Left ventricle myocardium superior (tissue), 1 donor: ENCODE data around the gene EMC1. TPM values are rescaled to one million over a fixed set of nuclear protein-coding genes. Genes with fewer than 3 reads are reported as not detected.
"Not testable (repeated sequence)": the region's sequence is repeated elsewhere in the genome, so short reads cannot be mapped to it uniquely, and the experiment has no call there.

Source experiments
- ATAC-seq: fragments of 200-7000 bp; cut with Tn5 transposase; one replicate; pipeline ENCODE4 v1.9.1; 2020; ENCODE audit warnings: mild to moderate bottlenecking, moderate library complexity
- DNase-seq: peaks from one replicate; pipeline ENCODE4 v3.0.0-alpha.2; 2020
- intact Hi-C: fragments of 100-400 bp; cut with micrococcal nuclease; formaldehyde crosslinking; loops from one replicate; pipeline ENCODE4 v1.11.0; 2022
- total RNA-seq: library from RNA; stranded (reverse); fragmentation: NEBNext Ultra II Directional; extraction: Animal tissue kit (Norgen Biotek cat#: 25700); gene quantifications from one replicate; pipeline ENCODE4 v1.2.1, GENCODE V29; 2021
- donor health status: DM: no; HTN: yes; CAD: no; lungs with severe emphysema.

Gene EMC1
- total RNA-seq, 1 donor from 2014 or later: 29.3 TPM

DNA sequence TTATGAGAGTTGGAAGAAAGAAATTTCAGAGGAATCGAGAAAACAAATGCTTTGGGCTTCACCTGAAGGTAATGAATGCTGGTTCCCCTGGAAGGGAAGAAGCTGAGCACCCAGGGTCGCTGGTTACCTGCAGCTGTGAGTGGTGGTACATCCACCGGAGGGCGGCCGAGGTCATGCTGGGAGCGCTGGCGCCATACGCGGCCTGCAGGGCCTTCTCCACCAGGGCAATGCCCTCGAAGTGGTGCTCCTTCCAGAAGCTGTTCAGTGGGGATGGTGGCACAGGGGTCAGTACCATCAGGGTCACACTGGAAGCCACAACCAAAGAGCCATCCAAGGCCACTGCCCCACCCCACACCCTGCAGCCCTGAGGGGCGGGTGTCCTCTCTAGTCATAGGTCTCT is 17.1 kb upstream of the EMC1 start:
- no peak for ATAC-seq
- no peak for DNase-seq
- intact Hi-C loops: no loop called here

DNA sequence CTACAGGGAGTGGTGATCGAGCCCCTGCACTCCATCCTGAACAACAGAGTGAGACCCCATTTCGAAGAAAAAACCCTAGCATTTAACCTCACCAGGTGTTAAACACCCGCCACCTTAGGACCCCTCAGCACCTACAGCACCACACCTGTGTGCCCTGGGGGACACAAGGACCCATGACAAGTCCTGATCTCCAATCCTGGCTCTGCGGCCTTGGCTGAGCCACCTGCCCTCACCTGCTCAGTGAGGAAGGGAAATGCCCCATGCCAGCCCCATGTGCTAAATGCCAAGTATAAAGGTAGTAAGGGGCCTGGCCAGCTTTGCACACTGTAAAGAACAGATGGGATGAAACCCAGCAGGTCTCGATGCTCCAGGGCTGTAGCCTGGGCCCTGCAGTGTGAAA is 11.4 kb upstream of the EMC1 start:
- ATAC-seq: no peak
- no peak for DNase-seq
- intact Hi-C loops: no loop called here

DNA sequence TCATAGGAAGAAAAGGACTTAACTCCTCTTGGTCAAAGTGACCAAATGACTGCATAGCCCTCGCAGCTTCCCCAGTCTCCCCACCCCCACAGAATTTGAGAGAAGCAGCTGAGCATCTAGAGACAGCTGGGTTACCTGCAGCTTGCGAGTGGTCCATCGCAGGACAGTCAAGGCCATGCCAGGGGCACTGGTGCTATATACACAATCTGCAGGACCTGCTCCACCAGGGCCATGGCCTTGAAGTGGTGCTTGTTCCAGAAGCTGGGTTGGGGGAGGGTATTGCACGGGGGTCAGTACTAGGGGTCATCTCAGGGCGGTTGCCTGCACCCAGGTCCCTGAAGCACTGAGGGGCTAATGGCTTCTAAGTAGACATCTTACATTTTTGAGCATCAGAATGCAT is 10.7 kb upstream of the EMC1 start:
- ATAC-seq (no peak), DNase-seq (no peak)
- intact Hi-C loops: no loop called here

DNA sequence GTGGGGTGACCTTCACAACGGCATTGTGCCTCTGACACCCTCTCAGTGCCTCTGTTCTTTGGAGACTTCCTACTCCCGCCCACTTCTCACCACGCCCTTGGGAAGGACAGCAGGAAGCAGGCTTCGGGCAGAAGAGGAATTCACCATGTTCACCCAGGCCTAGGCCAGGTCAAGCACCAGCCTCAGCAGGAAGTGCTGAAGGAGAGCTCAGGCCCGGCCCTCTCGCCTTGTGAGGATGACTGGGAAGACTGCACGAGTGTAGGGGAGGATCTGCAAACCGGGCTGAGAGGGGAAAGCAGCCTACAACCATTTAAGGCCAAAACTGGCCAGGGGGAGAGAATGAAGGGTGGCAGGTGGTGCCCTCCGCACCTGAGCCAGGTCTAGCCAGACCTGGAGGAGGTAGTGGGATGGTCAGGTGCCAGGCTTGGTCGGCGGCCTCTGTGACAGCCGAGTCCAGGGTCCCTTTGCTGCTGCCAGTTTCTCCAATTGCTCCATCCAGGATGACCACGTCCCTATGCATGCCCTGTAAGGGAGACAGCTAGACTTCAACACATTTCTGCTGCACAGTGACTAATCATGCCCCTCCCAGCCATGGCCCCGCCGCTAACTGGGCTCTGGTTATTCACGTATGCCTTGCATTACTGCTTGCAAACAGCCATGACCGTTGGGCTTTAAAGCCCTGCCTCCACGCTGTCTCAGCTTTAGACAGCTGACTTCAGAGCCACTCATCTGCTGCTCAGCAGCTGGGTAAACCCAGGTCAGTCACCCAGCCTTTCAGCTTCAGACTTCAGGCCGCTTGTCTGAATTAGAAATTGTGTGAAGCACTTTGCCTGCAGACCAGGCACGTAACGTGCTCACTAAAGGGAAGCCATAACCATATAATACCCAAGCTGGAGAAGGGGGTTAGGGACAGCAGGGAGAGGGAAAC is 9.2 kb upstream of the EMC1 start:
- ATAC-seq: no peak
- no peak for DNase-seq
- intact Hi-C loops: no loop called here

DNA sequence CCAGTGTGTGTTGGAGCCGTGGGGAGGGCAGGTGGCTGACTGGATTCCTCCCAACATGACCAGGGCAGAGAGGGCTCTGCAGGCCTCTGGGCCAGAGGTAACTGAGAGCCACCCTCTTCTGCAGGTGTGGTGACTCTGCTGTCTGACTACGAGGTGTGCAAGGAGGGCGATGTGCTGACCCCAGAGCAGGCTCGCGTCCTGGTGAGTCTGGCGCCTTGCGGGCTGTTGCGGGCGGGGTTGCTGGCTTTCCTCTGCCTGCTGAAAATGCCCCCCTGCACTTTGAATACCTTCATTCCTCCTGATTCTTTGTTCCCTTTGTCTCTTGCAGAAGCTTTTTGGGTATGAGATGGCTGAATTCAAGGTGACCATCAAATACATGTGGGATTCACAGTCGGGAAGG is 7.0 kb upstream of the EMC1 start:
- no peak for ATAC-seq
- intact Hi-C loops: no loop called here

DNA sequence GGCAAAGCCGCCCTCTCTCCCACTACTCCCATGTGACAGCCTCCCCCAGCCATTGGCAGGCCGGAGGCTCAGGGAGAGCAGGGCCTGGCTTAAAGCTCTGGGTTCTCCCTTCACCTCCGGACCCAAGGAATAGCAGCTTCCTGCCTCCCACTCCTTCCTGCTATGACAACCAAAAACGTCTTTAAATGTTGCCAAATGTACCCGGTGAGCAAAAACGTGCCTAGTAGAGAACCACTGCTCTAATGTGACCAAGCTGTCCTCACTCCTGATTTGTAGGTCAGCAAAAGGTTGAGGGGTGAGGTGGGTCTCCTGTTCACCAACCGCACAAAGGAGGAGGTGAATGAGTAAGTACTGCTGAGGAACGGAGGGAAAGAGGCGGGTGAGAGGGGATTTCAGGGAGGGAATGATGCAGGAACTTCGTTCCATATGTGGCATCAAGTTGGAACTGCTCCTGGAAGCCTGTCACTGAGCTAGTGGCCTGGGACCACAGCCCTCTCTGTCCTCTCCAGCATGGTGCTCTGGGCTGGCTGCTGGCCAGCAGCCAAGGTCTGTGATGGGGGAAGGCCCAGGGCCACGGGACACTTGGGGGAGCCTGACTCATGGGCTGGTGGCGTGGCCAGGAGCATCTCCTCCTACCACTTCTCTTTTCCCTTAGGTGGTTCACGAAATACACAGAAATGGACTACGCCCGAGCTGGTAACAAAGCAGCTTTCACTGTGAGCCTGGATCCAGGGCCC is 6.0 kb upstream of the EMC1 start:
- DNase-seq (peak; percentile 42), ATAC-seq (peak; percentile 68)
- intact Hi-C loops: no loop called here

More for the DNA sequence above, 7.0 kb upstream of the EMC1 start:
- no peak for DNase-seq

DNA sequence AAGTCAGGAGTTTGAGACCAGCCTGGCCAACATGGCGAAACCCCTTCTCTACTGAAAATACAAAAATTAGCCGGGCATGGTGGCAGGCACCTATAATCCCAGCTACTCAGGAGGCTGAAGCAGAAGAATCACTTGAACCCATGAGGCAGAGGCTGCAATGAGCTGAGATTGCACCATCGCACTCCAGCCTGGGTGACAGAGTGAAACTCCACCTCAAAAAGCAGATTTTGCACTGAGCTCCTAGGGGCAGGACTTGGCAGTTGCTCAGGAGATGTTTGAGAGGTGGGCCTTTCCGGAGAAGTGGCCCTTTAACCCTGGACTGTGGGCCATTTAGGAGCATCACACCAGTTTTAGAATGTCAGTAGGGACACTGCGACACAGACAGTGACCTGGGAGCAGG is 5.0 kb upstream of the EMC1 start:
- intact Hi-C loops, DNase-seq, ATAC-seq: not testable (repeated sequence)

DNA sequence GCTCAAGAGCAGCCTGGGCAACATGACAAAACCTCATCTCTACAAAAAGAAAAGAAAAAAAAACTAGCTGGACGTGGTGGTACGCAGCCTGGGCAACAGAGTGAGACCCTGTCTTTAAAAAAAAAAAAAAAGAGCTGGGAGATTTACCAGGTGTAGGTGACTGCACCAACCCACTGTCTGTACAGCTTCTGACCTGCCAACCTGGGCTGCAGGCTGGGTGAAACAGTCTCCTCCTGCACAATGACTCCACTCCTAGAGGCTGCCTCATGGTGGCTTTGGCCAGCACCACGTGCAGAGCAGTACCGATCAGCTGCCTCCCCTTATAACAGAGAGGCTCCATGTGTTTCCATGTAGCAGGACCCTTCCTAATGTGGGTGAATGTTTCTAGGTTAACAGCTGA is 4.0 kb upstream of the EMC1 start:
- intact Hi-C loops: no loop called here
- no peak for ATAC-seq
- DNase-seq: no peak

DNA sequence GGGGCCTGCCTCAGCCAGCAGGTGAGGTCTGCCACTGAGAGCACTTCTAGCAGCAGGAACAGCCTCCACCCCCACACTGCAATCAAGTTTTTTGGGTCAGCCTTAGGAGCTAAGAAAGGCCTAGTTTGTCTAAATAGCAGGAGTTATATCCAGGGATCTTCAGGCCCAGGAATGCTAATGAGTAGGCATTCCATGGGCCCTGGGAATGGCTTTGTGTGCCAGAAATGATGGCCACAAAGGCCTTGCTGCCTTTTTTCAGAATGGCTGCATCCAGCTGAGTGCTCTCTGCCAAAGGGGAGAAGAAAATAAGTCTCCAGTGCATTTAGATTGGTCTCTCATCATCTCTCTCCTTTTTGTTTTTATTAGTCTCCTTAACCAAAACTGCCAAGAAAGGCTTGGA is 3.1 kb upstream of the EMC1 start:
- DNase-seq (no peak), ATAC-seq (no peak)
- intact Hi-C loops: no loop called here

DNA sequence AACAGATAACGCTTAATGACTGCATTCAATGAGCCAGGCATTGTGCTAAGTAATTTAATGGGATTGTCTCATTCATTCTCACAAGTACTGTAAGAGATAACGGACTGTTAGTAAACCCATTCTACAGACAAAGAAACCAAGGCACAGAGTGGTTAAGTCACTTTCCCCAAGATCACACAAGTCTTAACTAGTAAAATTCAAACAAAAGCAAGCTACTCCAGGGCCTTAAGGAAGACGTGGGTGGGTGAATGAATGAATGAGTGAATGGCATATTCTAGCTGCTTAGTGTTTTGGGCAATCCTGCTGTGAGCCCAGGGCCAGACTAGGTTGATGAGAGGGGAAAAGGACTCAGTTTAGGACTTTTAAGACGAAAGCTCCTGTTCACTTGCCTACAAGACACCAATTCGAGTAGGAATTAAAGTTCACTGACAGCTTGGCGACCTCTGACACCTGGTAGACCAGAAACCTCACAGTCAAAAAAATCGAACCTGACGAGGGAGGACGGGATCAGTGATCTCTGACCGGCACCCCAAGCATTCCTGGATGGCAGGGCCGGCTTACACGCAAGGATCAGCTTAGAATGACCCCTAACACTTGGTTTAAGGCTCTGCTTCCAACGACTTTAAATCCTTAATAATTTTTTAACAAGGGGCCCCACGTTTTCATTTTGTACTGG is 557 bp downstream of the EMC1 start:
- intact Hi-C loops: no loop called here
- DNase-seq (no peak), ATAC-seq (no peak)

DNA sequence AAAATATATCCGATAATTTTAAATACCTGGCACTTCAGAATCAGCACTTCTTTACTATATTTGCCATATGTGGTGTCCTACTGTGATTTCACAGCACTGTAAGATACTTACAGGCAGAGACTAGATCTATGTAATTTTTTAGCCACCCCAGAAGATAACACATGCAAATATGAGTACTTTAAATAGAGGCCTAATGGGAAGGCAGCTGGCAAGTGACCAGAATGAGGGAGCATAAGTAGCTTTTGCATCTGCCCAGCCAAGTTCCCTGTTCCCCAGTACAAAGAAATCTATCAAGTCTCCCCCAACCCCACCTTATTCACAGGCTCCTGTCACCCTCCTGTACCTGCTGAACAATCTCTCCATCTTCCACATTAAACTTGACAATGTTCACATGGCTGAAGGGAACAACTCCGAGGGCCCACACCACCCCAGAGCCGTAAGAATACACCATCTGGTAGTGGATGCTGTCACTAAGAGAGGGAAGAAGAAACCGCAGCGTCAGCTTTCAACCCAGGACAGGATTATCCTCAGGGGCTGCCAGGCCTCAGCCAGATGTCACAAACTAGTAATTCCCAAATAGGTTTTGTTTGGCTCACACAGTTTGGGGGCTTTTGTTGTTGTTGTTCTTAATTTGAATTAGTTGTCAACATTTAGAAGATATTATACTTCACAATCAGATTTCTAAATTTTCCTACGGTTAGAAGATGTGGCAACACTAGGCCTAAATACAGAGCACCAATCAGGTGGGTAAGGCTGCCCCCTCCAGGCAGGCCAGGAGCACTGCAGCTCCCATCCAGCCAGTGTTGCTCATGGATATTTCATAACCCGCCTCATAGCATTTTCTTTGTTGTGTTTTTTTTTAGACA is 10.4 kb downstream of the EMC1 start:
- ATAC-seq (peak; percentile 89), DNase-seq (peak; percentile 62)
- intact Hi-C loops: loop anchor here (5.0 kb wide), 1 partner anchor 64 kb away; no protein-coding TSS in a partner anchor

DNA sequence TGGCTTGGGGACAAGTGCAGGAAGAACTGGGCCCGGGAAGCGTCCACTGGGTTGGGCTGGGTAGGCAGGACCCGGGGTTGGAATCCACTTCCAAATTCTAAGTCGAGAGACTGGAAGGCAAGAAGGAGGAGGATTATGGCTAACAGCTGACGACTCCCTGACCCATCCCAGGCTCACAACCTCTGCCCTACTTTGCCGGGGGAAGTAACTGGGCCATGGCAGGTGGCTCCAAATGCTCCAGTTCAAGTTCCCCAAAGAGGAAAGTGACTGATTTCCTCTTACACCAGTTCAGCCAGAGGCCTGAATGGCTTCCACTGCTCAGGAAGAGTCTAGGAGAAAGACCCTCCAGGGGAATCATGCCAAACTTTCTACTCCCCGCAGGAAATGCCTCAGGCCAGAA is 11.4 kb downstream of the EMC1 start:
- DNase-seq (no peak), ATAC-seq (no peak)

DNA sequence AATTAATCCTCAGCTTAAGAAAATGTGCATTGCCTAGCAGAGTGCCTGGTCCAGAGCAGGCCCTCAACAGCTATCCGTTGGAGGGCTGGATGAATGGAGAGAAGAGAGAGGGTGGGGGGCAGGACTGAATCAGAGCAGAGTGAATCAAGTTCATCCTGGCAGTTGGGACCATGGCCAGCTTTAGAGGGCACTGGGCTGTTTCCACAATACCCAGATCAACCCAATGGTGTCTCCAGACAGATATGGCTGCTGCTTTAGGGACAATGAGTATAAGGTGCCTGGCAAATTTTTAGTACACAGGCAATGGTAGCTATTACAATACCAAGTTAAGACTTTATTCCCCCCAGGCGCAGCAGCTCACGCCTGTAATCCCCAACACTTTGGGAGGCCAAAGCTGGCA is 17.1 kb downstream of the EMC1 start:
- no peak for DNase-seq
- intact Hi-C loops: no loop called here
- peak; percentile 46 for ATAC-seq

More for the DNA sequence above, 11.4 kb downstream of the EMC1 start:
- intact Hi-C loops: loop anchor here (5.0 kb wide), 2 partner anchors 63 to 363 kb away; no protein-coding TSS in a partner anchor

DNA sequence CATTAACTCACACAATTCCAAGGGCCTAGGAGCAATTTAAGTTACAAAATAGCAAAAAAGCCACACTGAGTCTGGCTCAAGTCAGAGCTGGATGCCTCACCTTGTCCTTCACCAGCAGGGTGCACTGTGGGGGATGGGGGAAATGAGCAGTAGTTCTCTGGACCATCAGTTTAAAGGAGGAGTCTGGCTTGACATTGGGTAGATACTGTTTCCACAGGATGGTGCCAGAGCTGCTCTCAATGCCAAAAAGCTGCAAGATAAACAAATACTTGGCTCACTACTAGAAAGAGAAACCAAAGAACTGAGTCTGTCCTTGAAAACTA is 18.8 kb downstream of the EMC1 start:
- peak; percentile 91 for ATAC-seq
- DNase-seq: peak; percentile 56
- intact Hi-C loops: no loop called here

DNA sequence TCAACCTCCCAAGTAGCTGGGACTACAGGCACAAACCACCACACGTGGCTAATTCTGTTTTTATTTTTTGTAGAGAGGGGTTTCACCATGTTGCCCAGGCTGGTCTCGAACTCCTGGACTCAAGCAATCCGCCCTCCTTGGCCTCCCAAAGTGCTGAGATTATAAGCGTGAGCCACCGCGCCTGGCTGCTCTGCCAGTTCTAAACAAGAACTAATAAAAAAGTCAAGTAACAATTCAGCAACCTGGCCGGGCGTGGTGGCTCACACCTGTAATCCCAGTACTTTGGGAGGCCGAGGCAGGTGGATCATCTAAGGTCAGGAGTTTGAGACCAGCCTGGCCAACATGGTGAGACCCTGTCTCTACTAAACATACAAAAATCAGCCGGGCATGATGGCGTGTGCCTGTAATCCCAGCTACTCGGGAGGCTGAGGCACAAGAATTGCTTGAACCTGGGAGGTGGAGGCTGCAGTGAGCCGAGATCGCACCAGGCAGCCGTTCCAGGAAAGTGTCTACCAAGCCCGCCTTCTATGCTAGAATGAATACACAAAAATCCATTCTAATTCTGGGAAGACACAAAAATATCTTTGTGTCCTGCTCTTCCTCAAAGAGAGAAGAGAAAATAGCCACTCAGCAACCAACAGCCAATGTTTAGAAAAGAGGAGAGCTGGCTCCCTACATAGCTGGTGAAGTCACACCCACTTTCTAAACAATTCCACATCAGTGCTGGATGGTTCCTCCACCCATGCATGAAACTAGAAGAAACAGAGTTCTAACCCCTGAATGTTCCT is 19.4 kb downstream of the EMC1 start:
- DNase-seq, intact Hi-C loops: not testable (repeated sequence)
- ATAC-seq: peak; percentile 6

DNA sequence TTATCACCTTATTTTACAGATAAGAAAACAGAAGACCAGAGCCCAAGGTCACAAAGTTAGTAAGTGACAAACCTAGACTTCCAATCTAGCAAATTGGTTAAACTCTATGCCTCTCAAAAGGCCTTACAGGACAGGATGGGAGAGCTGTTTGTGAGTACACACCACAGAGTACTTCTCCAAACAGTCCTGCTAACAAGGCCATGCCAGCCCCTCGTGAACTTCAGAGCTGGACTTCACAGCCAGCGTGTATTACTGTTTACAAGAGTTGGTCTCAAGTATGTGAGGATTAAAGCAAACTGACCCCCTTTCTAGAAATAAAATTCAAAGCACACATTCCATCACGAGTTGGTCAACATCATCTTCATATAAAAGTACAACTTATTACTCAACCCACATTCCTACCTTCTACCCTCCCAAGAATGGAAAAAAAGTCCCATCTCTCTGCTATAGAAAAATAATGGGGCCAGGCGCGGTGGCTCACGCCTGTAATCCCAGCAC is 21.4 kb downstream of the EMC1 start:
- no peak for DNase-seq
- no peak for ATAC-seq
- intact Hi-C loops: no loop called here

DNA sequence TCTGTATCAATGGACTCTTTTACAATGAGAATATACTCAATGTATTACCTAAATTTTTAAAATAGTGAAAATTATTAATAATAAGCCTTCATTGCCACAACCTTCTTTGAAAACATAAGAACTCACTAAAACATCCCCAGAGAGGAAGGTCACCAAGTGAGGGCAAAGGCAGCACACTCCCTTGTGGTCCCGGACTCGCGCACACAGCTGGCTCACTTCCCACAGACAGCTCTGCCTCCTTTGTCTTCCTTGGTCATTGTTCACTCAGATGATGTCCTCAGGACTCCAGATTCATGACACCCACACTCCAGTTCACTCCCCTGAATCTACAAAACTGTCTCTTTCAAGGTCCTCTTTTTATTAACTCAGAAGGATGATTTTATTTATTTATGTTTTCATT is 22.1 kb downstream of the EMC1 start:
- ATAC-seq: no peak
- intact Hi-C loops: no loop called here
- DNase-seq: no peak
